Breast epithelium (tissue), 3 donors: Measurements from ENCODE around the gene RFPL3.

Source experiments
- POLR2A ChIP-seq: fragments of 450-650 bp; IDR thresholded peaks from one replicate; pipeline ENCODE4 v1.6.1; 2016; ENCODE audit warnings: antibody characterized with exemption, mild to moderate bottlenecking, moderate library complexity
- TF ChIP-seq, protein P1 (sequence below), 3 donors: fragments of 450-650 bp; IDR thresholded peaks; one replicate each; pipeline ENCODE4 v1.5.1; 2016 to 2017; ENCODE audit warnings: antibody characterized with exemption in 3 of 3, mild to moderate bottlenecking in 3 of 3, moderate library complexity in 3 of 3

DNA sequence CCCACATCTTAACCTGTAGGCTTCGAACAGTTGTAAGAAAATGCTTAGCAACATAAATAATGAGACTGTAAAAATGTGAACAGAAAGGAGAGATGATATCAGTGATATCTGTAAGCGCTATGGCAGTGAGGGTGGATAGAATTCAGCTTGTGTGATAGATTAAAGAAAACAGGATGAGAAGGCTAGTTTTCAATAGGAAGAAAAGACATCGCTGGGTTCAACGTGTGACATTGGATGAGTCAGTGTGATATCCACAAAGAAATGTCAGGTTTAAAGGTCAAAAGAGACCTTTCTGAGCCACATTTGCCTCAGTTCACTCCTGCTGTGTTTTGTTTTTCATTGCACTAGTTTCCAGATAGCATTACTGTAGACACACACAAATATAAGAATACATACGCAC, 13.7 kb upstream of the RFPL3 start:
- TF ChIP-seq POLR2A = no peak
- TF ChIP-seq, protein P1, sequence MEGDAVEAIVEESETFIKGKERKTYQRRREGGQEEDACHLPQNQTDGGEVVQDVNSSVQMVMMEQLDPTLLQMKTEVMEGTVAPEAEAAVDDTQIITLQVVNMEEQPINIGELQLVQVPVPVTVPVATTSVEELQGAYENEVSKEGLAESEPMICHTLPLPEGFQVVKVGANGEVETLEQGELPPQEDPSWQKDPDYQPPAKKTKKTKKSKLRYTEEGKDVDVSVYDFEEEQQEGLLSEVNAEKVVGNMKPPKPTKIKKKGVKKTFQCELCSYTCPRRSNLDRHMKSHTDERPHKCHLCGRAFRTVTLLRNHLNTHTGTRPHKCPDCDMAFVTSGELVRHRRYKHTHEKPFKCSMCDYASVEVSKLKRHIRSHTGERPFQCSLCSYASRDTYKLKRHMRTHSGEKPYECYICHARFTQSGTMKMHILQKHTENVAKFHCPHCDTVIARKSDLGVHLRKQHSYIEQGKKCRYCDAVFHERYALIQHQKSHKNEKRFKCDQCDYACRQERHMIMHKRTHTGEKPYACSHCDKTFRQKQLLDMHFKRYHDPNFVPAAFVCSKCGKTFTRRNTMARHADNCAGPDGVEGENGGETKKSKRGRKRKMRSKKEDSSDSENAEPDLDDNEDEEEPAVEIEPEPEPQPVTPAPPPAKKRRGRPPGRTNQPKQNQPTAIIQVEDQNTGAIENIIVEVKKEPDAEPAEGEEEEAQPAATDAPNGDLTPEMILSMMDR (IDR thresholded peaks at IDR 0.05) = no peak
